HFFc6 (cell line): ENCODE measurements around the gene MEF2C. TPM values are rescaled to one million over a fixed set of nuclear protein-coding genes. Genes with fewer than 3 reads are reported as not detected.

Experiments used
- DNase-seq: peaks from one replicate; pipeline ENCODE4 v3.0.0-alpha.2; 2018
- H3K27ac Mint-ChIP-seq: 2 replicates; pipeline ENCODE4 v1.8.0; 2020; ENCODE audit warnings: mild to moderate bottlenecking, mixed read lengths
- H3K27me3 Mint-ChIP-seq: 2 replicates; pipeline ENCODE4 v1.8.0; 2021; ENCODE audit warnings: mild to moderate bottlenecking, moderate library complexity, mixed read lengths; ENCODE audit not compliant: insufficient read depth
- H3K36me3 Mint-ChIP-seq: 2 replicates; pipeline ENCODE4 v1.8.0; 2021; ENCODE audit warnings: low read depth, mixed read lengths
- H3K4me1 Mint-ChIP-seq: 2 replicates; pipeline ENCODE4 v1.8.0; 2020; ENCODE audit warnings: low read depth, mixed read lengths
- H3K4me3 Mint-ChIP-seq: 2 replicates; pipeline ENCODE4 v1.8.0; 2020; ENCODE audit warnings: mild to moderate bottlenecking, moderate library complexity, mixed read lengths
- H3K9me3 Mint-ChIP-seq: 2 replicates; pipeline ENCODE4 v1.8.0; 2020; ENCODE audit warnings: mild to moderate bottlenecking, mixed read lengths
- CTCF ChIP-seq: fragments of 200-600 bp; sonication (generic); IDR thresholded peaks from 2 replicates; pipeline ENCODE4 v1.5.0; 2021; ENCODE audit warnings: antibody characterized with exemption, mild to moderate bottlenecking
- total RNA-seq, 6 experiments: library from RNA; stranded (reverse); fragmentation: NEBNext Ultra II Directional; extraction: Animal tissue kit (Norgen Biotek cat#: 25700); gene quantifications; 2 replicates in 1 of 6; 3 replicates in 5 of 6; pipeline ENCODE4 v1.2.3, GENCODE V29; 2021

Gene MEF2C
- total RNA-seq, 6 experiments from 2014 or later: 3.6 to 12.6 (median 9.2) TPM

GRCh38 chr5:88681211-88681803 lies 201.7 kb downstream of the MEF2C start:
- DNase-seq: no peak
- H3K27me3 Mint-ChIP-seq: peaks cover 74% of the 10 kb centered on the region
- no peaks in the 10 kb centered on the region for H3K9me3 Mint-ChIP-seq
- no peaks in the 10 kb centered on the region for H3K36me3 Mint-ChIP-seq
- H3K27ac Mint-ChIP-seq: no peak overlapping the region
- no peak overlapping the region for H3K4me3 Mint-ChIP-seq
- H3K4me1 Mint-ChIP-seq: peaks cover 11% of the 10 kb centered on the region
- TF ChIP-seq CTCF: no peak

GRCh38 chr5:88680253-88681132 lies 202.5 kb downstream of the MEF2C start:
- peak; percentile 4 for DNase-seq
- no peaks in the 10 kb centered on the region for H3K36me3 Mint-ChIP-seq
- H3K4me3 Mint-ChIP-seq: peak overlapping the region; percentile 69
- H3K27ac Mint-ChIP-seq: no peak overlapping the region
- no peaks in the 10 kb centered on the region for H3K9me3 Mint-ChIP-seq
- peaks cover 72% of the 10 kb centered on the region for H3K27me3 Mint-ChIP-seq
- peak; percentile 100 for TF ChIP-seq CTCF
- H3K4me1 Mint-ChIP-seq: peaks cover 20% of the 10 kb centered on the region

- no peaks in the 10 kb centered on the region for H3K9me3 Mint-ChIP-seq
- H3K27ac Mint-ChIP-seq: no peak overlapping the region
- H3K4me1 Mint-ChIP-seq: peaks cover 25% of the 10 kb centered on the region
- no peak overlapping the region for H3K4me3 Mint-ChIP-seq
- H3K36me3 Mint-ChIP-seq: no peaks in the 10 kb centered on the region
- no peak for DNase-seq
- peaks cover 75% of the 10 kb centered on the region for H3K27me3 Mint-ChIP-seq
- no peak for TF ChIP-seq CTCF
These were observed 203.3 kb downstream of the MEF2C start for GRCh38 chr5:88679638-88680037.

- DNase-seq: no peak
- peaks cover 24% of the 10 kb centered on the region for H3K4me1 Mint-ChIP-seq
- H3K27ac Mint-ChIP-seq: no peak overlapping the region
- no peaks in the 10 kb centered on the region for H3K36me3 Mint-ChIP-seq
- no peak overlapping the region for H3K4me3 Mint-ChIP-seq
- no peaks in the 10 kb centered on the region for H3K9me3 Mint-ChIP-seq
- peaks cover 76% of the 10 kb centered on the region for H3K27me3 Mint-ChIP-seq
- no peak for TF ChIP-seq CTCF
These were observed 204.1 kb downstream of the MEF2C start for GRCh38 chr5:88678770-88679381.

GRCh38 chr5:88677943-88678769 lies 204.8 kb downstream of the MEF2C start:
- no peak overlapping the region for H3K4me3 Mint-ChIP-seq
- TF ChIP-seq CTCF: no peak
- H3K36me3 Mint-ChIP-seq: no peaks in the 10 kb centered on the region
- peaks cover 76% of the 10 kb centered on the region for H3K27me3 Mint-ChIP-seq
- no peak overlapping the region for H3K27ac Mint-ChIP-seq
- no peak for DNase-seq
- H3K9me3 Mint-ChIP-seq: no peaks in the 10 kb centered on the region
- peaks cover 19% of the 10 kb centered on the region for H3K4me1 Mint-ChIP-seq
